Adrenal gland (tissue), 5 donors: ENCODE data around the gene CHST14.

ENCODE experiments used
- CTCF ChIP-seq, 6 experiments: fragments of 450-650 bp in 4 of 6; fragments of 200-600 bp in 2 of 6; sonication (generic) in 1 of 6; IDR thresholded peaks; 1 replicate in 5 of 6; 2 replicates in 1 of 6; pipeline versions ENCODE4 v1.5.1 to v1.8.0; 2016 to 2021; ENCODE audit warnings: antibody characterized with exemption in 6 of 6, mild to moderate bottlenecking in 2 of 6, moderate library complexity in 1 of 6
- POLR2A ChIP-seq, 2 donors: fragments of 450-650 bp; IDR thresholded peaks; one replicate each; pipeline ENCODE4 v1.6.1; 2017; ENCODE audit warnings: antibody characterized with exemption in 2 of 2, mild to moderate bottlenecking in 2 of 2, moderate library complexity in 1 of 2
- donor health status: DM: no; HTN: no; CAD: no.

- TF ChIP-seq CTCF (IDR thresholded peaks at IDR 0.05) (no peak), POLR2A (IDR thresholded peaks at IDR 0.05) (no peak)
These were observed 18.3 kb upstream of the CHST14 start for GRCh38 chr15:40452296-40453090.
